Measurements from ENCODE around the gene ALDH7A1.
"Not testable (repeated sequence)": the region's sequence is repeated elsewhere in the genome, so short reads cannot be mapped to it uniquely, and the experiment has no call there.

The ALDH7A1 gene

GRCh38 chr5:126595486-126596083, 566 bp upstream of the ALDH7A1 start:
- DNase-seq (ENCODE audit: low read depth in 2 of 2) = no peak

- DNase-seq (ENCODE audit: low read depth in 2 of 2) = no peak
These were observed 3.5 kb downstream of the ALDH7A1 start for GRCh38 chr5:126591549-126591948.

GRCh38 chr5:126589536-126590297, 5.3 kb downstream of the ALDH7A1 start:
- DNase-seq (ENCODE audit: low read depth in 2 of 2) = no peak

- no peak for DNase-seq (ENCODE audit: low read depth in 2 of 2)
These were observed 7.2 kb downstream of the ALDH7A1 start for GRCh38 chr5:126587551-126588390.

- DNase-seq (ENCODE audit: low read depth in 2 of 2) = no peak
These were observed 11.3 kb downstream of the ALDH7A1 start for GRCh38 chr5:126583761-126584160.

- DNase-seq (ENCODE audit: low read depth in 2 of 2) = no peak
These were observed 15.3 kb downstream of the ALDH7A1 start for GRCh38 chr5:126579716-126580115.

GRCh38 chr5:126577415-126577814, 17.6 kb downstream of the ALDH7A1 start:
- DNase-seq (ENCODE audit: low read depth in 2 of 2) = no peak

GRCh38 chr5:126576974-126577373, 18.0 kb downstream of the ALDH7A1 start:
- no peak for DNase-seq (ENCODE audit: low read depth in 2 of 2)

GRCh38 chr5:126575644-126576043, 19.4 kb downstream of the ALDH7A1 start:
- DNase-seq (ENCODE audit: low read depth in 2 of 2) = no peak

GRCh38 chr5:126568206-126568755, 26.7 kb downstream of the ALDH7A1 start:
- no peak for DNase-seq (ENCODE audit: low read depth in 2 of 2)

- DNase-seq (ENCODE audit: low read depth in 2 of 2) = no peak
These were observed 32.2 kb downstream of the ALDH7A1 start for GRCh38 chr5:126562823-126563222.

GRCh38 chr5:126561908-126562307, 33.1 kb downstream of the ALDH7A1 start:
- no peak for DNase-seq (ENCODE audit: low read depth in 2 of 2)

- not testable (repeated sequence) for DNase-seq (ENCODE audit: low read depth in 2 of 2)
These were observed 39.9 kb downstream of the ALDH7A1 start for GRCh38 chr5:126555101-126555500.

- no peak for DNase-seq (ENCODE audit: low read depth in 2 of 2)
These were observed 42.4 kb downstream of the ALDH7A1 start for GRCh38 chr5:126552614-126553013.

GRCh38 chr5:126544087-126544740, 50.8 kb downstream of the ALDH7A1 start:
- no peak for DNase-seq (ENCODE audit: low read depth in 2 of 2)

GRCh38 chr5:126543660-126544059, 51.4 kb downstream of the ALDH7A1 start:
- no peak for DNase-seq (ENCODE audit: low read depth in 2 of 2)

GRCh38 chr5:126543009-126543408, 52.0 kb downstream of the ALDH7A1 start:
- no peak for DNase-seq (ENCODE audit: low read depth in 2 of 2)

GRCh38 chr5:126542441-126542840, 52.6 kb downstream of the ALDH7A1 start:
- no peak for DNase-seq (ENCODE audit: low read depth in 2 of 2)

GRCh38 chr5:126540631-126541030, 54.4 kb downstream of the ALDH7A1 start:
- no peak for DNase-seq (ENCODE audit: low read depth in 2 of 2)

GRCh38 chr5:126538579-126538978, 56.4 kb downstream of the ALDH7A1 start:
- no peak for DNase-seq (ENCODE audit: low read depth in 2 of 2)

GRCh38 chr5:126536874-126537273, 58.1 kb downstream of the ALDH7A1 start:
- DNase-seq (ENCODE audit: low read depth in 2 of 2) = no peak
